GM21390 (cell line): Measurements from ENCODE around the gene HIC1.
"Not testable (repeated sequence)": the region's sequence is repeated elsewhere in the genome, so short reads cannot be mapped to it uniquely, and the experiment has no call there.

ENCODE experiments used
- ATAC-seq: cut with Tn5 transposase; IDR thresholded peaks from one replicate; pipeline ENCODE4 v1.9.1; 2021; ENCODE audit not compliant: unreplicated experiment

The HIC1 gene

GRCh38 chr17:2054512-2055291 lies at the start of gene HIC1:
TSS of gene HIC1 (plus strand) at chr17:2055103. CDS start at chr17:2056691, 1,588 bp downstream.
- no peak for ATAC-seq

- no peak for ATAC-seq
Observed at GRCh38 chr17:2008332-2009126, 46.4 kb upstream of the HIC1 start.

GRCh38 chr17:2009737-2010136 lies 45.2 kb upstream of the HIC1 start:
- no peak for ATAC-seq

GRCh38 chr17:2011411-2012371 lies 43.2 kb upstream of the HIC1 start:
- ATAC-seq: no peak

GRCh38 chr17:2012499-2012898 lies 42.4 kb upstream of the HIC1 start:
- no peak for ATAC-seq

GRCh38 chr17:2013220-2013993 lies 41.5 kb upstream of the HIC1 start:
- ATAC-seq: not testable (repeated sequence)

GRCh38 chr17:2013994-2014317 lies 40.9 kb upstream of the HIC1 start:
- no peak for ATAC-seq

- no peak for ATAC-seq
Observed at GRCh38 chr17:2015314-2015713, 39.6 kb upstream of the HIC1 start.

- no peak for ATAC-seq
Observed at GRCh38 chr17:2016494-2016893, 38.4 kb upstream of the HIC1 start.

GRCh38 chr17:2017274-2017941 lies 37.5 kb upstream of the HIC1 start:
- no peak for ATAC-seq

GRCh38 chr17:2018716-2019510 lies 36.0 kb upstream of the HIC1 start:
- no peak for ATAC-seq

GRCh38 chr17:2019723-2020122 lies 35.2 kb upstream of the HIC1 start:
- ATAC-seq: no peak

- no peak for ATAC-seq
Observed at GRCh38 chr17:2020721-2021120, 34.2 kb upstream of the HIC1 start.

- ATAC-seq: no peak
Observed at GRCh38 chr17:2022647-2023240, 32.2 kb upstream of the HIC1 start.

GRCh38 chr17:2023256-2023655 lies 31.6 kb upstream of the HIC1 start:
- ATAC-seq: no peak

GRCh38 chr17:2023692-2024571 lies 31.0 kb upstream of the HIC1 start:
- no peak for ATAC-seq

GRCh38 chr17:2024572-2025219 lies 30.2 kb upstream of the HIC1 start:
- no peak for ATAC-seq
